HG02870 (cell line): ENCODE results near the gene AKT3.

Experiments used
- ATAC-seq: cut with Tn5 transposase; IDR thresholded peaks from one replicate; pipeline ENCODE4 v1.9.1; 2021; ENCODE audit warnings: mild to moderate bottlenecking, moderate library complexity; ENCODE audit not compliant: unreplicated experiment

Gene AKT3

GRCh38 chr1:243494741-243495431 is 355.2 kb downstream of the AKT3 start:
- ATAC-seq: no peak

- no peak for ATAC-seq
These were observed 356.6 kb downstream of the AKT3 start for GRCh38 chr1:243493156-243494129.

GRCh38 chr1:243490748-243491686 is 359.0 kb downstream of the AKT3 start:
- ATAC-seq: no peak

GRCh38 chr1:243489681-243490546 is 360.1 kb downstream of the AKT3 start:
- no peak for ATAC-seq

- ATAC-seq: no peak
These were observed 360.9 kb downstream of the AKT3 start for GRCh38 chr1:243489158-243489527.

- ATAC-seq: no peak
These were observed 361.4 kb downstream of the AKT3 start for GRCh38 chr1:243488459-243489157.

GRCh38 chr1:243487649-243488227 is 362.3 kb downstream of the AKT3 start:
- no peak for ATAC-seq

GRCh38 chr1:243487036-243487648 is 362.9 kb downstream of the AKT3 start:
- no peak for ATAC-seq

GRCh38 chr1:243483952-243484351 is 366.1 kb downstream of the AKT3 start:
- ATAC-seq: no peak

GRCh38 chr1:243483071-243483771 is 366.8 kb downstream of the AKT3 start:
- ATAC-seq: no peak

- no peak for ATAC-seq
These were observed 367.7 kb downstream of the AKT3 start for GRCh38 chr1:243482141-243483022.

- ATAC-seq: no peak
These were observed 368.9 kb downstream of the AKT3 start for GRCh38 chr1:243481101-243481500.

- no peak for ATAC-seq
These were observed 372.2 kb downstream of the AKT3 start for GRCh38 chr1:243477731-243478290.

GRCh38 chr1:243475966-243476365 is 374.1 kb downstream of the AKT3 start:
- ATAC-seq: no peak

- no peak for ATAC-seq
These were observed 375.1 kb downstream of the AKT3 start for GRCh38 chr1:243474906-243475305.

- ATAC-seq: no peak
These were observed 375.7 kb downstream of the AKT3 start for GRCh38 chr1:243474136-243474881.
